Liver (tissue), 3 donors: ENCODE results near the gene SPATA46.

Experiments
- ATF3 ChIP-seq: IDR thresholded peaks from 2 replicates; pipeline ENCODE4 v1.6.1; 2016; ENCODE audit warnings: antibody characterized with exemption
- EGR1 ChIP-seq, 2 donors: IDR thresholded peaks; 2 replicates each; pipeline ENCODE4 v1.6.1; 2016 to 2018; ENCODE audit warnings: antibody characterized with exemption in 2 of 2, low read depth in 2 of 2
- GABPA ChIP-seq, 2 donors: IDR thresholded peaks in 1 of 2; conservative IDR thresholded peaks in 1 of 2; 2 replicates each; pipeline ENCODE4 v1.6.1; 2016; ENCODE audit warnings: antibody characterized with exemption in 2 of 2, mild to moderate bottlenecking in 1 of 2, moderate library complexity in 1 of 2
- HNF4A ChIP-seq, 2 donors: conservative IDR thresholded peaks; 2 replicates each; pipeline ENCODE4 v1.6.1; 2016; ENCODE audit warnings: antibody characterized with exemption in 2 of 2, mild to moderate bottlenecking in 2 of 2
- NR2F2 ChIP-seq: IDR thresholded peaks from 2 replicates; pipeline ENCODE4 v1.6.1; 2016; ENCODE audit warnings: antibody characterized with exemption
- RAD21 ChIP-seq, 2 donors: IDR thresholded peaks; 2 replicates each; pipeline ENCODE4 v1.6.1; 2016; ENCODE audit warnings: antibody characterized with exemption in 2 of 2, mild to moderate bottlenecking in 2 of 2
- REST ChIP-seq: IDR thresholded peaks from 2 replicates; pipeline ENCODE4 v1.6.1; 2016; ENCODE audit warnings: antibody characterized with exemption, mild to moderate bottlenecking
- SP1 ChIP-seq: IDR thresholded peaks from 2 replicates; pipeline ENCODE4 v1.6.1; 2018; ENCODE audit warnings: antibody characterized with exemption, mild to moderate bottlenecking
- TAF1 ChIP-seq: conservative IDR thresholded peaks from 2 replicates; pipeline ENCODE4 v1.6.1; 2016; ENCODE audit warnings: antibody characterized with exemption, mild to moderate bottlenecking
- YY1 ChIP-seq: IDR thresholded peaks from 2 replicates; pipeline ENCODE4 v1.6.1; 2016; ENCODE audit warnings: antibody characterized with exemption, mild to moderate bottlenecking
- ZBTB33 ChIP-seq: IDR thresholded peaks from 2 replicates; pipeline ENCODE4 v1.6.1; 2016; ENCODE audit warnings: antibody characterized with exemption
- TF ChIP-seq, protein P1 (sequence below): fragments of 150-350 bp; IDR thresholded peaks from 2 replicates; pipeline ENCODE4 v1.5.1; 2017; ENCODE audit warnings: improper control_type of control experiment, low read depth, low read length; ENCODE audit not compliant: missing input control
- donor health status: healthy.
- donor health status: healthy.

DNA sequence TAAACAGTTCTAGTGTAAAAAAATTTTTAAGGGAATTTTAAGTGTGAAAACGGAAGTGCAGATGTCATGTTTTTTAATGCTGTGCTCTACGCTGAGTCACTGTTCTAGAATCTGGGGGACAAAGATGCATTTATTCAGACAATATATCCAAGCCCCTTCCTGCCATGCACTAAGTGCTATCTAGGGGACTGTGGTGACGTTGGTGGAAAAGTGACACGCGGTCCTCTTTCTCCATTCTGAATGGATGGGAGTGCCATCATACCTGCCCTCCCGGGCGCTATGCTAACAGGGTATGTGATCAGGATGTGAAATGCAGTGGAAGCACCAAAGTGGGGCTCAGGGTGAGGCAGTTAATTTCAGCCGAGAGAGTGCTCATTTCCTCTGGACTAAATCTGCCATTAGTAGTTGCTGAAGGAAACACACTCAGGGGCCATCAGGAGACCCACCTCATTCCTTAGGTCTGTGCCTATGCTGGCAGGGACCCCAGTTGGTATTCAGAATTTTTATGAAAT, 11.5 kb upstream of the SPATA46 start:
- TF ChIP-seq, protein P1, sequence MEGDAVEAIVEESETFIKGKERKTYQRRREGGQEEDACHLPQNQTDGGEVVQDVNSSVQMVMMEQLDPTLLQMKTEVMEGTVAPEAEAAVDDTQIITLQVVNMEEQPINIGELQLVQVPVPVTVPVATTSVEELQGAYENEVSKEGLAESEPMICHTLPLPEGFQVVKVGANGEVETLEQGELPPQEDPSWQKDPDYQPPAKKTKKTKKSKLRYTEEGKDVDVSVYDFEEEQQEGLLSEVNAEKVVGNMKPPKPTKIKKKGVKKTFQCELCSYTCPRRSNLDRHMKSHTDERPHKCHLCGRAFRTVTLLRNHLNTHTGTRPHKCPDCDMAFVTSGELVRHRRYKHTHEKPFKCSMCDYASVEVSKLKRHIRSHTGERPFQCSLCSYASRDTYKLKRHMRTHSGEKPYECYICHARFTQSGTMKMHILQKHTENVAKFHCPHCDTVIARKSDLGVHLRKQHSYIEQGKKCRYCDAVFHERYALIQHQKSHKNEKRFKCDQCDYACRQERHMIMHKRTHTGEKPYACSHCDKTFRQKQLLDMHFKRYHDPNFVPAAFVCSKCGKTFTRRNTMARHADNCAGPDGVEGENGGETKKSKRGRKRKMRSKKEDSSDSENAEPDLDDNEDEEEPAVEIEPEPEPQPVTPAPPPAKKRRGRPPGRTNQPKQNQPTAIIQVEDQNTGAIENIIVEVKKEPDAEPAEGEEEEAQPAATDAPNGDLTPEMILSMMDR: no peak
- TF ChIP-seq GABPA (IDR thresholded peaks at IDR 0.05 in 1 of 2, conservative IDR thresholded peaks at IDR 0.05 in 1 of 2) (no peak), YY1 (no peak), SP1 (no peak), RAD21 (IDR thresholded peaks at IDR 0.05) (no peak), NR2F2 (no peak), HNF4A (conservative IDR thresholded peaks at IDR 0.05) (no peak), ATF3 (no peak), TAF1 (no peak), REST (no peak), EGR1 (IDR thresholded peaks at IDR 0.05; ENCODE audit: low read depth in 2 of 2) (no peak), ZBTB33 (no peak)
